Activated CD8-positive, alpha-beta T cell treated with anti-CD3 and anti-CD28 coated beads for 36 hours (primary cell): ENCODE measurements around the gene RPP21. TPM values are rescaled to one million over a fixed set of nuclear protein-coding genes. Genes with fewer than 3 reads are reported as not detected.

Source experiments
- ATAC-seq: fragments of 200-7000 bp; cut with Tn5 transposase; one replicate; pipeline ENCODE4 v1.10.0; 2021; ENCODE audit warnings: mild to moderate bottlenecking, moderate library complexity
- CTCF ChIA-PET: fragments of 350-600 bp; sonication (Branson Sonifier 250); formaldehyde crosslinking; loops from one replicate; lab custom pipeline; 2021; ENCODE audit warnings: antibody characterized with exemption; lab: Charles Lee
- POLR2A ChIA-PET: fragments of 350-600 bp; sonication (Branson Sonifier 250); formaldehyde crosslinking; loops from one replicate; lab custom pipeline; 2021; ENCODE audit warnings: antibody characterized with exemption; lab: Charles Lee
- DNase-seq: peaks from one replicate; pipeline ENCODE4 v3.0.0-alpha.2; 2020
- H3K27ac Mint-ChIP-seq: one replicate; pipeline ENCODE4 v1.8.0; 2021; ENCODE audit warnings: mild to moderate bottlenecking, mixed read lengths
- H3K27me3 Mint-ChIP-seq: one replicate; pipeline ENCODE4 v1.8.0; 2021; ENCODE audit warnings: mixed read lengths
- H3K36me3 Mint-ChIP-seq: one replicate; pipeline ENCODE4 v1.8.0; 2021; ENCODE audit warnings: low read depth, mixed read lengths
- H3K4me1 Mint-ChIP-seq: one replicate; pipeline ENCODE4 v1.8.0; 2021; ENCODE audit warnings: low read depth, mixed read lengths
- H3K4me3 Mint-ChIP-seq: one replicate; pipeline ENCODE4 v1.8.0; 2021; ENCODE audit warnings: mild to moderate bottlenecking, moderate library complexity, mixed read lengths
- H3K9me3 Mint-ChIP-seq: one replicate; pipeline ENCODE4 v1.8.0; 2021; ENCODE audit warnings: mixed read lengths
- CTCF ChIP-seq: fragments of 200-600 bp; IDR thresholded peaks from one replicate; pipeline ENCODE4 v1.8.0; 2022; ENCODE audit warnings: antibody characterized with exemption, mild to moderate bottlenecking
- intact Hi-C: fragments of 100-400 bp; cut with micrococcal nuclease; formaldehyde crosslinking; loops from one replicate; pipeline ENCODE4 v1.10.0; 2022
- total RNA-seq, 2 experiments: library from RNA; stranded (reverse); gene quantifications; one replicate each; pipeline ENCODE4 v1.2.3, GENCODE V29; 2021

The RPP21 gene
- total RNA-seq, 2 experiments from 2014 or later: 43.0 to 43.5 TPM

GRCh38 chr6:30348957-30349356 lies 4.0 kb downstream of the RPP21 start:
- DNase-seq (no peak), ATAC-seq (no peak)
- CTCF ChIA-PET: interaction anchor here (1.6 kb wide), 1 partner anchor 10 kb away, joined by 8 read pairs; no protein-coding TSS in a partner anchor
- no peaks in the 10 kb centered on the region for H3K27me3 Mint-ChIP-seq
- no peak overlapping the region for H3K27ac Mint-ChIP-seq
- no peak overlapping the region for H3K4me3 Mint-ChIP-seq
- H3K4me1 Mint-ChIP-seq: peaks cover 44% of the 10 kb centered on the region
- POLR2A ChIA-PET: no interaction called here
- TF ChIP-seq CTCF: no peak
- intact Hi-C loops: no loop called here
- no peaks in the 10 kb centered on the region for H3K9me3 Mint-ChIP-seq
- H3K36me3 Mint-ChIP-seq: peaks cover 12% of the 10 kb centered on the region

- DNase-seq (no peak), ATAC-seq (no peak)
- peak; percentile 18 for TF ChIP-seq CTCF
- Mint-ChIP-seq H3K4me1 (peaks cover 37% of the 10 kb centered on the region), H3K27ac (no peak overlapping the region), H3K9me3 (no peaks in the 10 kb centered on the region), H3K27me3 (no peaks in the 10 kb centered on the region), H3K4me3 (no peak overlapping the region), H3K36me3 (peaks cover 12% of the 10 kb centered on the region)
- intact Hi-C loops: no loop called here
- ChIA-PET CTCF (interaction anchor here (0.7 to 1.6 kb wide), 2 partner anchors 10 to 131 kb away, joined by 4 to 8 read pairs; no protein-coding TSS in a partner anchor), POLR2A (no interaction called here)
These were observed 4.6 kb downstream of the RPP21 start for GRCh38 chr6:30349421-30350177.

- H3K27me3 Mint-ChIP-seq: no peaks in the 10 kb centered on the region
- H3K36me3 Mint-ChIP-seq: peaks cover 12% of the 10 kb centered on the region
- H3K9me3 Mint-ChIP-seq: no peaks in the 10 kb centered on the region
- ATAC-seq: no peak
- H3K4me1 Mint-ChIP-seq: peaks cover 34% of the 10 kb centered on the region
- CTCF ChIA-PET: interaction anchor here (0.7 kb wide), 1 partner anchor 132 kb away, joined by 4 read pairs; no protein-coding TSS in a partner anchor
- intact Hi-C loops: no loop called here
- TF ChIP-seq CTCF: no peak
- POLR2A ChIA-PET: interaction anchor here (2.5 kb wide), 1 partner anchor 24 kb away, joined by 10 read pairs; the partner anchor contains the start of gene TRIM39
- no peak overlapping the region for H3K27ac Mint-ChIP-seq
- H3K4me3 Mint-ChIP-seq: no peak overlapping the region
- no peak for DNase-seq
These were observed 5.6 kb downstream of the RPP21 start for GRCh38 chr6:30350524-30350923.

- Mint-ChIP-seq H3K27me3 (peaks cover 7% of the 10 kb centered on the region), H3K4me1 (peaks cover 27% of the 10 kb centered on the region), H3K36me3 (peaks cover 2% of the 10 kb centered on the region), H3K27ac (no peak overlapping the region), H3K9me3 (no peaks in the 10 kb centered on the region), H3K4me3 (no peak overlapping the region)
- ChIA-PET POLR2A (interaction anchor here (0.5 to 2.5 kb wide), 3 partner anchors 11 to 141 kb away, joined by 3 to 10 read pairs (median 3); partner anchors contain the start of gene TRIM39), CTCF (interaction anchor here (1.0 to 1.4 kb wide), 2 partner anchors 45 to 133 kb away, joined by 4 read pairs; no protein-coding TSS in a partner anchor)
- intact Hi-C loops: no loop called here
- DNase-seq (no peak), ATAC-seq (no peak)
- no peak for TF ChIP-seq CTCF
These were observed 7.6 kb downstream of the RPP21 start for GRCh38 chr6:30352550-30352949.

- DNase-seq: no peak
- POLR2A ChIA-PET: no interaction called here
- intact Hi-C loops: no loop called here
These were observed 10.3 kb downstream of the RPP21 start for GRCh38 chr6:30355281-30355680.

More at GRCh38 chr6:30355281-30355680, 10.3 kb downstream of the RPP21 start:
- Mint-ChIP-seq H3K9me3 (no peaks in the 10 kb centered on the region), H3K27ac (no peak overlapping the region), H3K4me1 (peaks cover 12% of the 10 kb centered on the region), H3K36me3 (no peaks in the 10 kb centered on the region), H3K4me3 (no peak overlapping the region), H3K27me3 (peaks cover 25% of the 10 kb centered on the region)
- no peak for TF ChIP-seq CTCF
- no peak for ATAC-seq
- CTCF ChIA-PET: interaction anchor here (0.9 to 1.7 kb wide), 3 partner anchors 15 to 252 kb away, joined by 3 to 5 read pairs (median 3); no protein-coding TSS in a partner anchor
